ENCODE measurements around the gene DCST2.

DCST2 gene

DNA sequence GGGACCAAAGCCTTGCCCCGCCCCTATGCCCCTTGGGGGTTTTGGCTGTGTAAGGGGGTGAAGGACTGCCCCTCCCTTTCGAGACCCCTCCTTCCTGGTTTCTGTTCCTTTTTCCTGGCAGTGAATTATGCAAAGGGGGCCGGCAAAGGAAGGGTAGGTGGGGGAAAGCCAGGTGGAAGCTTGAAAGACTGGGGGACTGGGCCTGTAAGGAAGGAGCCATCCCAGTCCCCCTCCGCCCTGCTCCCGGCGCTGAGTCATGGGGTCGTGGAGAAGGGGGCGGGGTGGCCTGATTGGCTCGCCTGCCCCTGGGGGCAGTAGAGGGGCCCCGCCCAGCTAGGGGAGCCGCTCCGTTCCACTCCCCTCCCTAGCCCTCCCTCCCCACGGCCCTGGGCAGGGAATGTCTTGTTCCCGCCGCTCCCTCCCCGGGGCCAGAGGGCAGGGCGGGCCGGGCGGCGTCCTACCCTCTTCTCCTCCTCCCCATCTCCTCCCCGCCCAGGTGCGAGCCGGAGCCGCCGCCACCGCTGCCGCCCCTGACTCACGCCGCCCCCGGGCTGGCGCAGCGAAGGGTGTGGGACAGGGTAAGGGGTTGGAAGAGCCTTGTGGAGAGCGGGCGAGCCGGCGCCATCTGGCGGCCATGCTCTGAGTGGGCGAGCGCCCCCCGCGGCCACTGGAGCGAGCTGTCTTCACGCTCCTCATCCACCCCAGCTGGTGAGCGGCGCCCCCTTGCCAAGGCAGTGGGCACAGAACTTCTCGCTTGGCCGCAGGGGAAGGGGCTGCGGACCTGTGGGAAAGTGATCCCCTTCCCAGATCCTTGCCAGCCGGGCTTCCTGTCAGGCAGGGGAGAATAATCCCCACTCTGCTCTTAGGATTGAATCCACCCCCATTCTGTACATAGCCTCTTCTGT is 16.3 kb downstream of the DCST2 start:
- H3K4me1 ChIP-seq (ENCODE audit: insufficient read depth, low read length): peaks cover 13% of the 10 kb centered on the region; the same call in 1 of the 2 replicates
- H3K36me3 ChIP-seq (ENCODE audit: insufficient read depth, low read depth, low read length): peaks cover 29% of the 10 kb centered on the region
- H3K27ac ChIP-seq (ENCODE audit: low read length): peak overlapping the region; percentile 45
- peak overlapping the region; percentile 72; the same call in 1 of the 2 replicates for H3K9ac ChIP-seq (ENCODE audit: low read depth, low read length)
- no peaks in the 10 kb centered on the region for H3K27me3 ChIP-seq (ENCODE audit: insufficient read depth, low read length)
- H3K9me3 ChIP-seq (ENCODE audit: insufficient read depth, low read depth, low read length): no peaks in the 10 kb centered on the region
- peak overlapping the region; percentile 59; the same call in 1 of the 2 replicates for H3K4me3 ChIP-seq (ENCODE audit: low read length)

DNA sequence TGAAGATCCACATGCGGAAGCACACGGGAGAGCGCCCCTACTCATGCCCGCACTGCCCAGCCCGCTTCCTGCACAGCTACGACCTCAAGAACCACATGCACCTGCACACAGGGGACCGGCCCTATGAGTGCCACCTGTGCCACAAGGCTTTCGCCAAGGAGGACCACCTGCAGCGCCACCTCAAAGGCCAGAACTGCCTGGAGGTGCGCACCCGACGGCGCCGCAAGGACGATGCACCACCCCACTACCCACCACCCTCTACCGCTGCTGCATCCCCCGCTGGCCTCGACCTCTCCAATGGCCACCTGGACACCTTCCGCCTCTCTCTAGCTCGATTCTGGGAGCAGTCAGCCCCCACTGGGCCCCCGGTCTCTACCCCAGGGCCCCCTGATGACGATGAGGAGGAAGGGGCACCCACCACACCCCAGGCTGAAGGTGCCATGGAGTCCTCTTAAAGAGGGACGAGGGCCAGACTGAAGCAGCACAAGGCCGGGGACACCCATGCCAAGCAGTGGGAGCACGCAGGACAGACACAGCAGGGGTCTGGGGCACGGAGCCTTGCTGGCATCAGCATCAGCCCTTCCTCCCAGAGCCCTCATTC is 17.2 kb downstream of the DCST2 start:
- H3K27ac ChIP-seq (ENCODE audit: low read length): peak overlapping the region; percentile 45
- no peaks in the 10 kb centered on the region for H3K27me3 ChIP-seq (ENCODE audit: insufficient read depth, low read length)
- H3K9me3 ChIP-seq (ENCODE audit: insufficient read depth, low read depth, low read length): no peaks in the 10 kb centered on the region
- H3K4me3 ChIP-seq (ENCODE audit: low read length): peak overlapping the region; percentile 59; the same call in 1 of the 2 replicates
- H3K4me1 ChIP-seq (ENCODE audit: insufficient read depth, low read length): peaks cover 13% of the 10 kb centered on the region; the same call in 1 of the 2 replicates
- H3K36me3 ChIP-seq (ENCODE audit: insufficient read depth, low read depth, low read length): peaks cover 29% of the 10 kb centered on the region
- H3K9ac ChIP-seq (ENCODE audit: low read depth, low read length): peak overlapping the region; percentile 72; the same call in 1 of the 2 replicates

DNA sequence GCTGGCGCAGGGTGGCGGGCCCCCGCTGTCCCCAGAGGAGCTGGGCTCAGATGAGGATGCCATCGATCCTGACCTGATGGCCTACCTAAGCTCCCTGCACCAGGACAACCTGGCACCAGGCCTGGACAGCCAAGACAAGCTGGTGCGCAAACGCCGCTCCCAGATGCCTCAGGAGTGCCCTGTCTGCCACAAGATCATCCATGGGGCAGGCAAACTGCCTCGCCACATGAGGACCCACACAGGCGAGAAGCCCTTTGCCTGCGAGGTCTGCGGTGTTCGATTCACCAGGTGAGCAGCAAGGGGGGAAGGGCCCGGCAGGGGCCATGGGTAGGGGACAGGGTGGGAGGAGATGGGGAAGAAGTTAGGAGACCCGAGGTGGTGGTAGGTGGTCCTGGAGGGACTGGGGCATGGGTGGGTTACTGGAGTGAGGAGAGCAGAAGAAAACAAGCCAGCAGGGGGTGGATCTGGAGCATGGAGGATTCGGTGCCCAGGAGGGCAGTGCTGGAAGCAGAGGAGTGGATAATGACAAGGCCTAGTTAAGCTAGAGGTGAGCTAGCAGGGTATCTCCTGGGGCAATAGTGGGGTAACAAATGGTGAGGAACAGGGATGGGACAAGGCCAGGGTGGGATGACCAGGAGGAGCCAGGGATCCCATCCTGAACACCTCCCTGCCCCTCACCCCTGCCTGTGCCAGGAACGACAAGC is 17.9 kb downstream of the DCST2 start:
- peaks cover 13% of the 10 kb centered on the region; the same call in 1 of the 2 replicates for H3K4me1 ChIP-seq (ENCODE audit: insufficient read depth, low read length)
- no peaks in the 10 kb centered on the region for H3K27me3 ChIP-seq (ENCODE audit: insufficient read depth, low read length)
- H3K36me3 ChIP-seq (ENCODE audit: insufficient read depth, low read depth, low read length): peaks cover 29% of the 10 kb centered on the region
- no peak overlapping the region for H3K4me3 ChIP-seq (ENCODE audit: low read length)
- no peak overlapping the region for H3K27ac ChIP-seq (ENCODE audit: low read length)
- no peaks in the 10 kb centered on the region for H3K9me3 ChIP-seq (ENCODE audit: insufficient read depth, low read depth, low read length)
- H3K9ac ChIP-seq (ENCODE audit: low read depth, low read length): no peak overlapping the region

DNA sequence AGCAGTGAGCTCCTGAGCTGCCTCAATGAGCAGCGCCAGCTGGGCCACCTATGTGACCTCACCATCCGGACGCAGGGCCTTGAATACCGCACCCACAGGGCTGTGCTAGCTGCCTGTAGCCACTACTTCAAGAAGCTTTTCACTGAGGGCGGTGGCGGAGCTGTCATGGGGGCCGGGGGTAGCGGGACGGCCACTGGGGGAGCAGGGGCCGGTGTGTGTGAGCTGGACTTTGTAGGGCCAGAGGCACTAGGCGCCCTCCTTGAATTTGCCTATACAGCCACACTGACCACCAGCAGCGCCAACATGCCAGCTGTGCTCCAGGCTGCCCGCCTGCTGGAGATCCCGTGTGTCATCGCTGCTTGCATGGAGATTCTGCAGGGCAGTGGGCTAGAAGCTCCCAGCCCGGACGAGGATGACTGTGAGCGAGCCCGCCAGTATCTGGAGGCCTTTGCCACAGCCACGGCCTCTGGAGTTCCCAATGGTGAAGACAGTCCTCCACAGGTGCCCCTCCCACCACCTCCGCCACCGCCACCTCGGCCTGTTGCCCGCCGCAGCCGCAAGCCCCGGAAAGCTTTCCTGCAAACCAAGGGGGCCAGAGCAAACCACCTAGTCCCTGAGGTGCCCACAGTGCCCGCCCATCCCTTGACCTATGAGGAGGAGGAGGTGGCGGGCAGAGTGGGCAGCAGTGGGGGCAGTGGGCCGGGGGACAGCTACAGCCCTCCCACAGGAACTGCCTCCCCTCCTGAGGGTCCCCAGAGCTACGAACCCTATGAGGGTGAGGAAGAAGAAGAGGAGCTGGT is 18.7 kb downstream of the DCST2 start:
- Histone ChIP-seq H3K27ac (ENCODE audit: low read length) (no peak overlapping the region), H3K36me3 (ENCODE audit: insufficient read depth, low read depth, low read length) (peaks cover 29% of the 10 kb centered on the region), H3K9me3 (ENCODE audit: insufficient read depth, low read depth, low read length) (no peaks in the 10 kb centered on the region), H3K4me3 (ENCODE audit: low read length) (no peak overlapping the region), H3K9ac (ENCODE audit: low read depth, low read length) (no peak overlapping the region), H3K27me3 (ENCODE audit: insufficient read depth, low read length) (no peaks in the 10 kb centered on the region), H3K4me1 (ENCODE audit: insufficient read depth, low read length) (peaks cover 13% of the 10 kb centered on the region; the same call in 1 of the 2 replicates)

DNA sequence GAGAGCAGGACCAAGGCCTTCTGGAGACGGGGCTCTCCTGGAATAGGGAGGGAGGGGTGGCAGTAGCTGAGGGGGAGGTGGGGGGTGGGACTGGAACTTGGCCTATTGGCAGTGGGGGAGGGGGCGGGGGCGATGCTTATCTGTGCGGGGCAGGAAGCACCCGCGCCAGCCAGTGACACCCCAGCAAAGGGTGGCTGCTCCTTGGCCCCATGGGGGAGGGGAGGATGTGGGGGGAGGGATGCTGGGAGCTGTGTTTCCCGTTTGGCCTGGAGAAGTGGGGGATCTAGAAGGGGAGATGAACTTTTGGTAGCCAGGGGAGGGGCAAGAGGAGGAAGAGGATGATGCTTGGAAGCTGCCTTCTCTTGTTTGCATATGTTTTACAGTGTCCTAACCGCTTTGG is 19.9 kb downstream of the DCST2 start:
- Histone ChIP-seq H3K9me3 (ENCODE audit: insufficient read depth, low read depth, low read length) (no peaks in the 10 kb centered on the region), H3K4me3 (ENCODE audit: low read length) (no peak overlapping the region), H3K27ac (ENCODE audit: low read length) (no peak overlapping the region), H3K9ac (ENCODE audit: low read depth, low read length) (no peak overlapping the region), H3K4me1 (ENCODE audit: insufficient read depth, low read length) (peaks cover 13% of the 10 kb centered on the region; the same call in 1 of the 2 replicates), H3K36me3 (ENCODE audit: insufficient read depth, low read depth, low read length) (peaks cover 29% of the 10 kb centered on the region), H3K27me3 (ENCODE audit: insufficient read depth, low read length) (no peaks in the 10 kb centered on the region)

DNA sequence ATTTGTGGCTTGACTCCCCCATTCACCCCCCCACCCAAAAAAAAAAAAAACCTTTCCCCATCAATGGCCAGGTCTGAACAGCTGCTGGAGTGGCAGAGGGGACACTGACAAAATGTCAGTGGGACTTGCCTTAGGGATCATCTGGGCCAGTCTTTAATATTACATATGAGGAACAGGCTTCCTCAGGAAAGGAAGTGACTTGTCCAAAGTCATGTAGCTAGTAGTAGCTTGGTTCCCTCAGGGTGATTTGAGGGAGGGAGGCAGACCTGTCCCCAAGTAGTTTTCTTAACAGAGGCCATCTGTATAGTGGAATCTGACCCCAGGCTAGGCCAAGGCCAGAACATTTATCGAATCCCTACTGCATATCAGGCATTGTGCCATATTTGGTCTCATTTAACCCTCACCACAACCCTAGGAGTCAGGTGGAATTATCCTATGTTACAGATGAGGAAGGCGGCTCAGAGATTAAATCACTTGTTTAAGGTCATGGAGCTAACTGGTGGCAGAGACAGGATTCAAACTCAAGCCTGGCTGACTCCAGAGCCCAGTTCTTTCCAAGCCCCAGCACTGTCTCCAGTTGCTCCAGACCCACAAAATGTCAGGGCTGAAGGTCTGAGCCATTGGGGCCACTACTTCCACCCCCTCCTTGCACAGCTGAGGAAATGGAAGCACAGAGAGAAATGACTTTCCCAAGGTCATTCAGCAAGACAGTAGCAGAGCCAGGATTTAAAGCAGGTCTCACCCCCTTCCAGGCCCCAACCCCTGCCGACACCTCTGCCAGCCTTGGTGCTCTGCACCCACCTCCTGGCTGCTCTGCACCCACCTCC is 20.6 kb downstream of the DCST2 start:
- no peaks in the 10 kb centered on the region for H3K27me3 ChIP-seq (ENCODE audit: insufficient read depth, low read length)
- peak overlapping the region; percentile 75 for H3K27ac ChIP-seq (ENCODE audit: low read length)
- peaks cover 16% of the 10 kb centered on the region; the same call in 1 of the 2 replicates for H3K4me1 ChIP-seq (ENCODE audit: insufficient read depth, low read length)
- no peaks in the 10 kb centered on the region for H3K9me3 ChIP-seq (ENCODE audit: insufficient read depth, low read depth, low read length)
- H3K36me3 ChIP-seq (ENCODE audit: insufficient read depth, low read depth, low read length): peaks cover 29% of the 10 kb centered on the region
- peak overlapping the region; percentile 61; the same call in 1 of the 2 replicates for H3K4me3 ChIP-seq (ENCODE audit: low read length)
- H3K9ac ChIP-seq (ENCODE audit: low read depth, low read length): peak overlapping the region; percentile 66; the same call in 1 of the 2 replicates

DNA sequence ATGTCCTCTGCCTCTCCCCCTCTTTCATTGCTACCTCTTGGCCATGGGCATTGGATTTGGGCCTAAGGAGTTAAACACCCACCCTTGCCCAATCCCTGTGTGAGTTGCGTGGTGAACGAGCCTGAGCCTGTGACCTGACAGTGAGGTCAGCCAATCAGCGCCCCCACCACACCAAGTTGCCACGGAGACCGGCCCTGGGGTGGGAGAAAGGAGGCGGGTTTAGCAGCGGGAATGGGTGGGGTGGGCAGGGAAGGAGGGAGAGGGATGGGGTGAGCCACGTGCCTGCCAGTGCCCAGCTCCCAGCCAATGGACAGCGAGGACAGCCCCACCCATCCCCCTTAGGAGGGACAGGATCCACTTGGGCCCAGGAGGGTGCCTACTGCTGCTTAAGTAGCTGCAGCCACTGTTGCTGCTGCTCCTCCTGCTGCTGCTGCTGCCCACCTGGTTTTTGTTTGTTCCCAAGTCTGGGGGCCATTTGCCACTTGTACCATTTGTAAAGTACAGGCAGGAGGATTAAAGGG is 21.5 kb downstream of the DCST2 start:
- Histone ChIP-seq H3K4me1 (ENCODE audit: insufficient read depth, low read length) (peaks cover 18% of the 10 kb centered on the region; the same call in 1 of the 2 replicates), H3K9ac (ENCODE audit: low read depth, low read length) (peak overlapping the region; percentile 66; the same call in 1 of the 2 replicates), H3K27me3 (ENCODE audit: insufficient read depth, low read length) (no peaks in the 10 kb centered on the region), H3K27ac (ENCODE audit: low read length) (peak overlapping the region; percentile 75), H3K9me3 (ENCODE audit: insufficient read depth, low read depth, low read length) (no peaks in the 10 kb centered on the region), H3K4me3 (ENCODE audit: low read length) (peak overlapping the region; percentile 61), H3K36me3 (ENCODE audit: insufficient read depth, low read depth, low read length) (peaks cover 29% of the 10 kb centered on the region)

DNA sequence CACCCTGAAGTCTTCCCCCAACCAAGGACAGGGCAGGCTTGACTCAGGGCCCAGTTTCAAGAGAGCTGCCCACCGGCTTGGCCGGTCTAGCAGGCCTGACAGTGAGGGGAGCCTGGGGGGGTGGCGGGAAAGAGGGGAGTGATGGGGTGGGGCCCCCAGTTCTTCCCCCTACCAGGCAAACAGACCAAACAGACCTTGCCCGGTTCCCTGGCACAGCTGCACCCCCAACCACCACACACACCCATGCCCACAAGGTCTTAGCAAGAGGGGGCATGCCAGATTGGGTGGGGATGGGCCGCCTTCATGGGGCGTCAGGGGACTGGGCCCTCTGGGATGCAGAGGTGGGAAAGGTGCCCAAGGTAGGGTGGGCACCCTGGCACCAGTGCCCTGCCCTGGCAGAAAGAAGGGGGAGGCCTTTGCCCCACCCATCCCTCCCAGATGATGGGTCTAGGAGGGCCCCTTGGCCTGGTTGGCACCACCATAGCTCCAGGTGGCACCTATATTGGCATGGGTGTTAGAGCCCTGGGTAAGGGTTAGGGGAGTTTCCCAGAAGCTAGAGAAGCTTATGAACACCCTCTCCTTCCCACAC is 22.1 kb downstream of the DCST2 start:
- no peaks in the 10 kb centered on the region for H3K9me3 ChIP-seq (ENCODE audit: insufficient read depth, low read depth, low read length)

DNA sequence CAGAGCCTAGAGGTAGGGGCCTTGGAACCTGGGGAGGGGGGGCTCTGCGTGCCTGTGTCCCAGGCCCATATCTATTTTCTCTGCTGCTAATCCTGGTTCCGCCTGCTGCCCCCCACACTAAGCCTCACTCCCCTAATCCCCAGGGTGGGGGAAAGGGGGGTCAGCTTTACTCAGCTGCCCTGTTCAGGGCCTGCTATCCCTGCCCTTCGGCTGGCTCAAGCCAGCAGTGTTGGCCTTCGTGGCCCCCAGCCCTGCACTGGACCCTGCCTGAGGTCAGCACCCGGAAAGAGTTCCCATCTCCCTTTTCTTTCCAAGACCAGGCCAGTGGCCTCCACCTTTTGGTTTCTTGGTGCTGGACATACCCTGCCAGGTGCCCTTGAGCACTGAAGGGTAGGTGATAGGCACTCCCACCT is 22.6 kb downstream of the DCST2 start:
- H3K27me3 ChIP-seq (ENCODE audit: insufficient read depth, low read length): no peaks in the 10 kb centered on the region
- H3K4me1 ChIP-seq (ENCODE audit: insufficient read depth, low read length): peaks cover 14% of the 10 kb centered on the region; the same call in 1 of the 2 replicates
- H3K27ac ChIP-seq (ENCODE audit: low read length): no peak overlapping the region
- no peak overlapping the region for H3K9ac ChIP-seq (ENCODE audit: low read depth, low read length)
- no peaks in the 10 kb centered on the region for H3K9me3 ChIP-seq (ENCODE audit: insufficient read depth, low read depth, low read length)
- H3K36me3 ChIP-seq (ENCODE audit: insufficient read depth, low read depth, low read length): peaks cover 21% of the 10 kb centered on the region
- H3K4me3 ChIP-seq (ENCODE audit: low read length): no peak overlapping the region

More for the DNA sequence above, 22.1 kb downstream of the DCST2 start:
- H3K27me3 ChIP-seq (ENCODE audit: insufficient read depth, low read length): no peaks in the 10 kb centered on the region
- H3K36me3 ChIP-seq (ENCODE audit: insufficient read depth, low read depth, low read length): peaks cover 26% of the 10 kb centered on the region
- no peak overlapping the region for H3K9ac ChIP-seq (ENCODE audit: low read depth, low read length)
- H3K4me3 ChIP-seq (ENCODE audit: low read length): no peak overlapping the region
- no peak overlapping the region for H3K27ac ChIP-seq (ENCODE audit: low read length)
- H3K4me1 ChIP-seq (ENCODE audit: insufficient read depth, low read length): peaks cover 14% of the 10 kb centered on the region; the same call in 1 of the 2 replicates

All from iPS-20b (cell line).